Measurements from ENCODE around the gene ITIH6.

Gene ITIH6

GRCh38 chrX:54824195-54824594, 26.1 kb upstream of the ITIH6 start:
- no peaks in the 10 kb centered on the region for H3K36me3 ChIP-seq (ENCODE audit: control insufficient read depth, insufficient read depth, low read length)
- H3K27ac ChIP-seq (ENCODE audit: low read depth, low read length, severe bottlenecking): no peak overlapping the region
- H3K4me1 ChIP-seq (ENCODE audit: control insufficient read depth, insufficient read depth, low read length, poor library complexity, severe bottlenecking): peaks cover 3% of the 10 kb centered on the region
- 100% methylated on average over 2 of the region's 5 CpGs; no CpG with 5 or more reads in 1 of the 2 experiments for WGBS, 2 experiments (ENCODE audit: insufficient coverage in 2 of 2)
- H3K4me3 ChIP-seq (ENCODE audit: extremely low read depth, insufficient read depth, low read length, poor library complexity, severe bottlenecking): no peak overlapping the region
- H3K9me3 ChIP-seq (ENCODE audit: control insufficient read depth, low read length): no peaks in the 10 kb centered on the region

- Histone ChIP-seq H3K9me3 (ENCODE audit: control insufficient read depth, low read length) (no peaks in the 10 kb centered on the region), H3K36me3 (ENCODE audit: control insufficient read depth, insufficient read depth, low read length) (peaks cover 1% of the 10 kb centered on the region), H3K4me3 (ENCODE audit: extremely low read depth, insufficient read depth, low read length, poor library complexity, severe bottlenecking) (no peak overlapping the region), H3K4me1 (ENCODE audit: control insufficient read depth, insufficient read depth, low read length, poor library complexity, severe bottlenecking) (peaks cover under 1% of the 10 kb centered on the region), H3K27ac (ENCODE audit: low read depth, low read length, severe bottlenecking) (no peak overlapping the region)
- WGBS, 2 experiments (ENCODE audit: insufficient coverage in 2 of 2): no CpG with 5 or more reads among the region's 2 CpGs
These were observed 23.3 kb upstream of the ITIH6 start for GRCh38 chrX:54821310-54821709.

- no peak overlapping the region for H3K4me3 ChIP-seq (ENCODE audit: extremely low read depth, insufficient read depth, low read length, poor library complexity, severe bottlenecking)
- H3K4me1 ChIP-seq (ENCODE audit: control insufficient read depth, insufficient read depth, low read length, poor library complexity, severe bottlenecking): no peaks in the 10 kb centered on the region
- H3K9me3 ChIP-seq (ENCODE audit: control insufficient read depth, low read length): no peaks in the 10 kb centered on the region
- 100% methylated on average over 1 of the region's 7 CpGs; no CpG with 5 or more reads in 1 of the 2 experiments for WGBS, 2 experiments (ENCODE audit: insufficient coverage in 2 of 2)
- peaks cover 7% of the 10 kb centered on the region for H3K36me3 ChIP-seq (ENCODE audit: control insufficient read depth, insufficient read depth, low read length)
- H3K27ac ChIP-seq (ENCODE audit: low read depth, low read length, severe bottlenecking): no peak overlapping the region
These were observed 22.7 kb upstream of the ITIH6 start for GRCh38 chrX:54820737-54821136.

- Histone ChIP-seq H3K4me1 (ENCODE audit: control insufficient read depth, insufficient read depth, low read length, poor library complexity, severe bottlenecking) (no peaks in the 10 kb centered on the region), H3K9me3 (ENCODE audit: control insufficient read depth, low read length) (no peaks in the 10 kb centered on the region)
- 100% methylated on average over 1 to 4 of the region's 8 CpGs for WGBS, 2 experiments (ENCODE audit: insufficient coverage in 2 of 2)
These were observed 21.1 kb upstream of the ITIH6 start for GRCh38 chrX:54819201-54819600.

GRCh38 chrX:54818221-54818620, 20.2 kb upstream of the ITIH6 start:
- Histone ChIP-seq H3K9me3 (ENCODE audit: control insufficient read depth, low read length) (no peaks in the 10 kb centered on the region), H3K36me3 (ENCODE audit: control insufficient read depth, insufficient read depth, low read length) (peaks cover 31% of the 10 kb centered on the region), H3K4me1 (ENCODE audit: control insufficient read depth, insufficient read depth, low read length, poor library complexity, severe bottlenecking) (no peaks in the 10 kb centered on the region), H3K27ac (ENCODE audit: low read depth, low read length, severe bottlenecking) (no peak overlapping the region), H3K4me3 (ENCODE audit: extremely low read depth, insufficient read depth, low read length, poor library complexity, severe bottlenecking) (no peak overlapping the region)
- WGBS, 2 experiments (ENCODE audit: insufficient coverage in 2 of 2): no CpG with 5 or more reads among the region's 5 CpGs

More at GRCh38 chrX:54819201-54819600, 21.1 kb upstream of the ITIH6 start:
- Histone ChIP-seq H3K27ac (ENCODE audit: low read depth, low read length, severe bottlenecking) (no peak overlapping the region), H3K36me3 (ENCODE audit: control insufficient read depth, insufficient read depth, low read length) (peaks cover 21% of the 10 kb centered on the region), H3K4me3 (ENCODE audit: extremely low read depth, insufficient read depth, low read length, poor library complexity, severe bottlenecking) (no peak overlapping the region)

GRCh38 chrX:54817220-54817820, 19.3 kb upstream of the ITIH6 start:
- WGBS, 2 experiments (ENCODE audit: insufficient coverage in 2 of 2): 89 to 91% methylated on average over 3 of the region's 7 CpGs
- Histone ChIP-seq H3K9me3 (ENCODE audit: control insufficient read depth, low read length) (no peaks in the 10 kb centered on the region), H3K27ac (ENCODE audit: low read depth, low read length, severe bottlenecking) (no peak overlapping the region), H3K4me1 (ENCODE audit: control insufficient read depth, insufficient read depth, low read length, poor library complexity, severe bottlenecking) (no peaks in the 10 kb centered on the region), H3K36me3 (ENCODE audit: control insufficient read depth, insufficient read depth, low read length) (peaks cover 40% of the 10 kb centered on the region), H3K4me3 (ENCODE audit: extremely low read depth, insufficient read depth, low read length, poor library complexity, severe bottlenecking) (no peak overlapping the region)

GRCh38 chrX:54812306-54812705, 14.3 kb upstream of the ITIH6 start:
- Histone ChIP-seq H3K4me1 (ENCODE audit: control insufficient read depth, insufficient read depth, low read length, poor library complexity, severe bottlenecking) (peaks cover 5% of the 10 kb centered on the region), H3K4me3 (ENCODE audit: extremely low read depth, insufficient read depth, low read length, poor library complexity, severe bottlenecking) (no peak overlapping the region), H3K9me3 (ENCODE audit: control insufficient read depth, low read length) (no peaks in the 10 kb centered on the region), H3K36me3 (ENCODE audit: control insufficient read depth, insufficient read depth, low read length) (peaks cover 70% of the 10 kb centered on the region), H3K27ac (ENCODE audit: low read depth, low read length, severe bottlenecking) (no peak overlapping the region)
- 100% methylated on average over 2 of the region's 3 CpGs; no CpG with 5 or more reads in 1 of the 2 experiments for WGBS, 2 experiments (ENCODE audit: insufficient coverage in 2 of 2)

GRCh38 chrX:54811301-54811885, 13.3 kb upstream of the ITIH6 start:
- WGBS, 2 experiments (ENCODE audit: insufficient coverage in 2 of 2): 92 to 94% methylated on average over 4 to 7 of the region's 9 CpGs
- peaks cover 5% of the 10 kb centered on the region for H3K4me1 ChIP-seq (ENCODE audit: control insufficient read depth, insufficient read depth, low read length, poor library complexity, severe bottlenecking)
- H3K36me3 ChIP-seq (ENCODE audit: control insufficient read depth, insufficient read depth, low read length): peaks cover 70% of the 10 kb centered on the region
- no peak overlapping the region for H3K4me3 ChIP-seq (ENCODE audit: extremely low read depth, insufficient read depth, low read length, poor library complexity, severe bottlenecking)
- no peak overlapping the region for H3K27ac ChIP-seq (ENCODE audit: low read depth, low read length, severe bottlenecking)
- H3K9me3 ChIP-seq (ENCODE audit: control insufficient read depth, low read length): no peaks in the 10 kb centered on the region

GRCh38 chrX:54810532-54810931, 12.5 kb upstream of the ITIH6 start:
- no peaks in the 10 kb centered on the region for H3K9me3 ChIP-seq (ENCODE audit: control insufficient read depth, low read length)
- H3K27ac ChIP-seq (ENCODE audit: low read depth, low read length, severe bottlenecking): no peak overlapping the region
- WGBS, 2 experiments (ENCODE audit: insufficient coverage in 2 of 2): 94 to 100% methylated on average over 3 of the region's 5 CpGs
- H3K4me1 ChIP-seq (ENCODE audit: control insufficient read depth, insufficient read depth, low read length, poor library complexity, severe bottlenecking): peaks cover 5% of the 10 kb centered on the region
- peaks cover 61% of the 10 kb centered on the region for H3K36me3 ChIP-seq (ENCODE audit: control insufficient read depth, insufficient read depth, low read length)
- peak overlapping the region; percentile 73 for H3K4me3 ChIP-seq (ENCODE audit: extremely low read depth, insufficient read depth, low read length, poor library complexity, severe bottlenecking)

GRCh38 chrX:54808605-54809483, 10.8 kb upstream of the ITIH6 start:
- Histone ChIP-seq H3K36me3 (ENCODE audit: control insufficient read depth, insufficient read depth, low read length) (peaks cover 46% of the 10 kb centered on the region), H3K9me3 (ENCODE audit: control insufficient read depth, low read length) (no peaks in the 10 kb centered on the region), H3K4me3 (ENCODE audit: extremely low read depth, insufficient read depth, low read length, poor library complexity, severe bottlenecking) (peak overlapping the region; percentile 73), H3K4me1 (ENCODE audit: control insufficient read depth, insufficient read depth, low read length, poor library complexity, severe bottlenecking) (peaks cover 5% of the 10 kb centered on the region), H3K27ac (ENCODE audit: low read depth, low read length, severe bottlenecking) (peak overlapping the region; percentile 92)
- 0% methylated on average over 12 to 16 of the region's 38 CpGs for WGBS, 2 experiments (ENCODE audit: insufficient coverage in 2 of 2)

Measured in mesodermal cell (in vitro differentiated cells).